ENCODE results near the gene MPHOSPH10.
"Not testable (repeated sequence)": the region's sequence is repeated elsewhere in the genome, so short reads cannot be mapped to it uniquely, and the experiment has no call there.

MPHOSPH10 gene

GRCh38 chr2:71130152-71130904 is at the start of gene MPHOSPH10, which contains the start of gene MCEE:
Gene MPHOSPH10 (plus strand): TSS chr2:71130634. CDS start chr2:71130666, 32 bp downstream.
Gene MCEE (minus strand): TSS chr2:71130229. CDS start chr2:71130219, 10 bp downstream.
- peak; percentile 89 for DNase-seq

- DNase-seq = no peak
Measured at GRCh38 chr2:71082402-71083252, 47.8 kb upstream of the MPHOSPH10 start.

- not testable (repeated sequence) for DNase-seq
Measured at GRCh38 chr2:71083297-71083696, 47.1 kb upstream of the MPHOSPH10 start.

GRCh38 chr2:71083752-71084312 is 46.6 kb upstream of the MPHOSPH10 start:
- DNase-seq = not testable (repeated sequence)

- DNase-seq = not testable (repeated sequence)
Measured at GRCh38 chr2:71085325-71086003, 45.0 kb upstream of the MPHOSPH10 start.

GRCh38 chr2:71089475-71089874 is 41.0 kb upstream of the MPHOSPH10 start:
- not testable (repeated sequence) for DNase-seq

- DNase-seq = not testable (repeated sequence)
Measured at GRCh38 chr2:71091808-71092207, 38.6 kb upstream of the MPHOSPH10 start.

GRCh38 chr2:71092491-71093260 is 37.8 kb upstream of the MPHOSPH10 start:
- DNase-seq = not testable (repeated sequence)

GRCh38 chr2:71100195-71100964 is 30.1 kb upstream of the MPHOSPH10 start:
- peak; percentile 55 for DNase-seq

- peak; percentile 95 for DNase-seq
Measured at GRCh38 chr2:71101656-71102055, 28.8 kb upstream of the MPHOSPH10 start.

- DNase-seq = no peak
Measured at GRCh38 chr2:71102981-71103681, 27.3 kb upstream of the MPHOSPH10 start.

GRCh38 chr2:71103809-71104208 is 26.6 kb upstream of the MPHOSPH10 start:
- no peak for DNase-seq

- not testable (repeated sequence) for DNase-seq
Measured at GRCh38 chr2:71106463-71106862, 24.0 kb upstream of the MPHOSPH10 start.

GRCh38 chr2:71108091-71108490 is 22.3 kb upstream of the MPHOSPH10 start:
- DNase-seq = no peak

GRCh38 chr2:71113843-71114242 is 16.6 kb upstream of the MPHOSPH10 start:
- no peak for DNase-seq

GRCh38 chr2:71117063-71117462 is 13.4 kb upstream of the MPHOSPH10 start:
- DNase-seq = no peak

- DNase-seq = no peak
Measured at GRCh38 chr2:71120195-71120594, 10.2 kb upstream of the MPHOSPH10 start.

GRCh38 chr2:71121479-71121878 is 9.0 kb upstream of the MPHOSPH10 start:
- DNase-seq = no peak

GRCh38 chr2:71122387-71123298 is 7.8 kb upstream of the MPHOSPH10 start:
- DNase-seq = peak; percentile 43

Measured in fibroblast of upper back skin (primary cell).